PFSK-1 (cell line): Measurements from ENCODE around the gene GTF2F1. TPM values are rescaled to one million over a fixed set of nuclear protein-coding genes. Genes with fewer than 3 reads are reported as not detected.

Experiments used
- FOXP2 ChIP-seq: optimal IDR thresholded peaks from 2 replicates; pipeline ENCODE3; 2011; ENCODE audit warnings: borderline replicate concordance, control low read depth, inconsistent platforms; ENCODE audit not compliant: insufficient read depth; ENCODE audit errors: extremely low read length, extremely low read depth
- POLR2AphosphoS5 ChIP-seq: IDR thresholded peaks from 2 replicates; pipeline ENCODE4 v1.6.1; 2012; ENCODE audit warnings: low read depth, mild to moderate bottlenecking, control low read depth, low read length, moderate library complexity
- REST ChIP-seq, 2 experiments: IDR thresholded peaks; 2 replicates each; pipeline versions ENCODE4 v1.6.1 to v1.8.0; 2011 to 2012; ENCODE audit warnings: low read depth in 2 of 2, low read length in 2 of 2, control low read depth in 1 of 2, inconsistent platforms in 1 of 2, mild to moderate bottlenecking in 1 of 2, moderate library complexity in 1 of 2; ENCODE audit not compliant: insufficient read depth in 1 of 2
- SIN3A ChIP-seq: IDR thresholded peaks from 2 replicates; pipeline ENCODE4 v1.6.1; 2012; ENCODE audit warnings: mild to moderate bottlenecking, low read length, moderate library complexity, borderline replicate concordance; ENCODE audit not compliant: insufficient read depth
- TAF1 ChIP-seq: IDR thresholded peaks from 2 replicates; pipeline ENCODE4 v1.6.1; 2012; ENCODE audit warnings: low read length, control low read depth, borderline replicate concordance; ENCODE audit not compliant: insufficient read depth
- polyA plus RNA-seq: library from polyadenylated mRNA; unstranded; fragments of >200 nt; gene quantifications from one replicate; pipeline ENCODE4 v1.2.1, GENCODE V29; 2012; ENCODE audit warnings: low read depth, missing spikeins; ENCODE audit not compliant: insufficient read length

Gene GTF2F1, protein sequence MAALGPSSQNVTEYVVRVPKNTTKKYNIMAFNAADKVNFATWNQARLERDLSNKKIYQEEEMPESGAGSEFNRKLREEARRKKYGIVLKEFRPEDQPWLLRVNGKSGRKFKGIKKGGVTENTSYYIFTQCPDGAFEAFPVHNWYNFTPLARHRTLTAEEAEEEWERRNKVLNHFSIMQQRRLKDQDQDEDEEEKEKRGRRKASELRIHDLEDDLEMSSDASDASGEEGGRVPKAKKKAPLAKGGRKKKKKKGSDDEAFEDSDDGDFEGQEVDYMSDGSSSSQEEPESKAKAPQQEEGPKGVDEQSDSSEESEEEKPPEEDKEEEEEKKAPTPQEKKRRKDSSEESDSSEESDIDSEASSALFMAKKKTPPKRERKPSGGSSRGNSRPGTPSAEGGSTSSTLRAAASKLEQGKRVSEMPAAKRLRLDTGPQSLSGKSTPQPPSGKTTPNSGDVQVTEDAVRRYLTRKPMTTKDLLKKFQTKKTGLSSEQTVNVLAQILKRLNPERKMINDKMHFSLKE
- 193 TPM for polyA plus RNA-seq

- TF ChIP-seq SIN3A (peak; percentile 78; the same call in 1 of the 2 replicates), POLR2AphosphoS5 (peak; percentile 61; the same call in 1 of the 2 replicates), FOXP2 (peak; percentile 68), REST (IDR thresholded peaks at IDR 0.05; ENCODE audit: insufficient read depth in 1 of 2, low read depth in 2 of 2, low read length in 2 of 2) (no peak), TAF1 (peak; percentile 48; the same call in 1 of the 2 replicates)
Observed at GRCh38 chr19:6393074-6393982, at the start of gene GTF2F1. Gene GTF2F1, minus strand, starts transcription at chr19:6393164. Its CDS starts 169 bp downstream, at chr19:6392995.

GRCh38 chr19:6442087-6442688 is 49.2 kb upstream of the GTF2F1 start:
- no peak for TF ChIP-seq FOXP2
- TF ChIP-seq POLR2AphosphoS5 = no peak
- no peak for TF ChIP-seq TAF1
- TF ChIP-seq REST (IDR thresholded peaks at IDR 0.05; ENCODE audit: insufficient read depth in 1 of 2, low read depth in 2 of 2, low read length in 2 of 2) = no peak
- no peak for TF ChIP-seq SIN3A

DNA sequence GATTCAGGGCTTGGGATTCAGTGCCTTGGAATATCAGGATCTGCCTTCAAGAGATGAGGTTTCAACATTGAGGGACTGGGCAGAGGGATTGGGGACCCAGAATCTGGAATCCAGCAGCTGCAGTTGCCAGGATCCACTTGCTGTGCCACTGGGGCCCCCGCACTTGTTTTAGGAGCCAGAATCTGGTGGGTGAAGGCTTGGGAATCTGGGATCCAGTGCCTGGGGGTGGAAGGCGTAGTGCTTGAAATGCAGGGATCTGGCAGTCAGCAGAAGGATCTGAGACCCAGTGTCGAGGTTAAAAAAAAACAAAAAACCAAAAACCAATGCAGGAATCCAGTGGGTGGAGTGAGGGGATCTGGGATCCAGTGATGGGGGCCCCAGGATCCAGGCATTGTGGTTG is 47.9 kb upstream of the GTF2F1 start:
- no peak for TF ChIP-seq SIN3A
- TF ChIP-seq FOXP2 = no peak
- no peak for TF ChIP-seq TAF1
- no peak for TF ChIP-seq POLR2AphosphoS5
- TF ChIP-seq REST (IDR thresholded peaks at IDR 0.05; ENCODE audit: insufficient read depth in 1 of 2, low read depth in 2 of 2, low read length in 2 of 2) = no peak

DNA sequence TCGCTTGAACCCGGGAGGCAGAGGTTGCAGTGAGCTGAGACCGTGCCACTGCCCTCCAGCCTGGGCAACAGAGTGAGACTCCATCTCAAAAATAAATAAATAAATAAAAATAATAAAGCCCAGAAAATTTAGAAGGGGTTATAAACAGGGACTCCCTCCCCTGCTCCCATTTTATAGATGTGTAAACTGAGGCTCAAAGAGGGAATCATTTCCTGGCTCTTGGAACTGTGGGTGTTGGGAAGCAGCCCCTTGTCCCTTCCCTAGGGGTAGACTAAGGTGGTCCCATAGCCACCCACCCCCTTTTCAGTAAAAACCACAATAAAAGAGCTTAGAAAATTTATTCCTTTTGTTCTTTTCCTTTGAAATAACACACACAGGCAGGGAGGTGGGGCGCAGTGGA is 46.8 kb upstream of the GTF2F1 start:
- no peak for TF ChIP-seq REST (IDR thresholded peaks at IDR 0.05; ENCODE audit: insufficient read depth in 1 of 2, low read depth in 2 of 2, low read length in 2 of 2)
- no peak for TF ChIP-seq TAF1
- no peak for TF ChIP-seq SIN3A
- TF ChIP-seq FOXP2 = no peak
- TF ChIP-seq POLR2AphosphoS5 = no peak
